ENCODE results near the gene ELFN2. TPM values are rescaled to one million over a fixed set of nuclear protein-coding genes. Genes with fewer than 3 reads are reported as not detected.
A peak's percentile ranks its signal among the peaks of the same experiment; 100 is the strongest.

ELFN2 gene, protein sequence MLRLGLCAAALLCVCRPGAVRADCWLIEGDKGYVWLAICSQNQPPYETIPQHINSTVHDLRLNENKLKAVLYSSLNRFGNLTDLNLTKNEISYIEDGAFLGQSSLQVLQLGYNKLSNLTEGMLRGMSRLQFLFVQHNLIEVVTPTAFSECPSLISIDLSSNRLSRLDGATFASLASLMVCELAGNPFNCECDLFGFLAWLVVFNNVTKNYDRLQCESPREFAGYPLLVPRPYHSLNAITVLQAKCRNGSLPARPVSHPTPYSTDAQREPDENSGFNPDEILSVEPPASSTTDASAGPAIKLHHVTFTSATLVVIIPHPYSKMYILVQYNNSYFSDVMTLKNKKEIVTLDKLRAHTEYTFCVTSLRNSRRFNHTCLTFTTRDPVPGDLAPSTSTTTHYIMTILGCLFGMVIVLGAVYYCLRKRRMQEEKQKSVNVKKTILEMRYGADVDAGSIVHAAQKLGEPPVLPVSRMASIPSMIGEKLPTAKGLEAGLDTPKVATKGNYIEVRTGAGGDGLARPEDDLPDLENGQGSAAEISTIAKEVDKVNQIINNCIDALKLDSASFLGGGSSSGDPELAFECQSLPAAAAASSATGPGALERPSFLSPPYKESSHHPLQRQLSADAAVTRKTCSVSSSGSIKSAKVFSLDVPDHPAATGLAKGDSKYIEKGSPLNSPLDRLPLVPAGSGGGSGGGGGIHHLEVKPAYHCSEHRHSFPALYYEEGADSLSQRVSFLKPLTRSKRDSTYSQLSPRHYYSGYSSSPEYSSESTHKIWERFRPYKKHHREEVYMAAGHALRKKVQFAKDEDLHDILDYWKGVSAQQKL
- under 1 TPM; 0.10 to 0.59 (median 0.31) TPM for total RNA-seq

DNA sequence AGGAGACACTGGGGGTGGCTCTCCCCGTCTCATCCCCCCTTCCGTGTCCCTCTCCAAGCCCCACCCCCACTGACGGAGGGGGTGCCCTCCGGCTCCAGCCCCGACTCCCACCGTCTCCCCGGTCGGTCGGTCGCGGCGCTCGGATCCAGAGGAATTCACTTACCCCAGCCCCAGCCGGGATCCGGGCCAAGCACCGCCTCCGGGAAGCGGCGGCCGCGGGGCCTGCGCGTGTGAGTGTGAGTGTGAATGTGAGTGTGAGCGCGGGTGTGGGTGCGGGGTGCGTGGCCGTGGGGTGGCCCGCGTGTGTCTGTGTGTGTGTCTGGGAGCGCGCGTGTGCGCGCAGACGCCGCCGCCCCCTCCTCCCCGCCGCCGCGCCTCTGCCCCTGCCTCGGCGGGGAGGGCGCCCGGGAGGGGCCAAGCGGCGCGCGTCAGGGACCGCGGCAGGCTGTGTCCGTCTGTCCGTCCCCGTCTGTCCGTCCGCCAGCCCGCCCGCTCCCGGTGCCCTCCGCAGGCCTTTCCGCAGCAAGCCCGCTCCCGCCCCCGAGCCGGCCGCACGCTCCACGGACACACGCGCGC is at the start of gene ELFN2:
TSS of gene ELFN2 (minus strand) at position 345 of the 576 bp plus-strand sequence. CDS start 51,945 bp downstream, outside the sequence.
- Histone ChIP-seq H3K27me3 (peaks cover 99% of the 10 kb centered on the region), H3K9me3 (no peaks in the 10 kb centered on the region), H3K36me3 (no peaks in the 10 kb centered on the region), H3K27ac (no peak within 1 kb of the TSS), H3K4me3 (peak within 1 kb of the TSS; percentile 52), H3K4me1 (peaks cover 21% of the 10 kb centered on the region)
- DNase-seq (ENCODE audit: low spot score in 2 of 2), result no peak
- WGBS, result no CpG with 5 or more reads among the region's 72 CpGs
- TF ChIP-seq, protein P1, sequence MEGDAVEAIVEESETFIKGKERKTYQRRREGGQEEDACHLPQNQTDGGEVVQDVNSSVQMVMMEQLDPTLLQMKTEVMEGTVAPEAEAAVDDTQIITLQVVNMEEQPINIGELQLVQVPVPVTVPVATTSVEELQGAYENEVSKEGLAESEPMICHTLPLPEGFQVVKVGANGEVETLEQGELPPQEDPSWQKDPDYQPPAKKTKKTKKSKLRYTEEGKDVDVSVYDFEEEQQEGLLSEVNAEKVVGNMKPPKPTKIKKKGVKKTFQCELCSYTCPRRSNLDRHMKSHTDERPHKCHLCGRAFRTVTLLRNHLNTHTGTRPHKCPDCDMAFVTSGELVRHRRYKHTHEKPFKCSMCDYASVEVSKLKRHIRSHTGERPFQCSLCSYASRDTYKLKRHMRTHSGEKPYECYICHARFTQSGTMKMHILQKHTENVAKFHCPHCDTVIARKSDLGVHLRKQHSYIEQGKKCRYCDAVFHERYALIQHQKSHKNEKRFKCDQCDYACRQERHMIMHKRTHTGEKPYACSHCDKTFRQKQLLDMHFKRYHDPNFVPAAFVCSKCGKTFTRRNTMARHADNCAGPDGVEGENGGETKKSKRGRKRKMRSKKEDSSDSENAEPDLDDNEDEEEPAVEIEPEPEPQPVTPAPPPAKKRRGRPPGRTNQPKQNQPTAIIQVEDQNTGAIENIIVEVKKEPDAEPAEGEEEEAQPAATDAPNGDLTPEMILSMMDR (IDR thresholded peaks at IDR 0.05), result no peak
- TF ChIP-seq EP300 (IDR thresholded peaks at IDR 0.05) (no peak), POLR2AphosphoS5 (IDR thresholded peaks at IDR 0.05) (no peak), POLR2A (IDR thresholded peaks at IDR 0.05) (no peak)

DNA sequence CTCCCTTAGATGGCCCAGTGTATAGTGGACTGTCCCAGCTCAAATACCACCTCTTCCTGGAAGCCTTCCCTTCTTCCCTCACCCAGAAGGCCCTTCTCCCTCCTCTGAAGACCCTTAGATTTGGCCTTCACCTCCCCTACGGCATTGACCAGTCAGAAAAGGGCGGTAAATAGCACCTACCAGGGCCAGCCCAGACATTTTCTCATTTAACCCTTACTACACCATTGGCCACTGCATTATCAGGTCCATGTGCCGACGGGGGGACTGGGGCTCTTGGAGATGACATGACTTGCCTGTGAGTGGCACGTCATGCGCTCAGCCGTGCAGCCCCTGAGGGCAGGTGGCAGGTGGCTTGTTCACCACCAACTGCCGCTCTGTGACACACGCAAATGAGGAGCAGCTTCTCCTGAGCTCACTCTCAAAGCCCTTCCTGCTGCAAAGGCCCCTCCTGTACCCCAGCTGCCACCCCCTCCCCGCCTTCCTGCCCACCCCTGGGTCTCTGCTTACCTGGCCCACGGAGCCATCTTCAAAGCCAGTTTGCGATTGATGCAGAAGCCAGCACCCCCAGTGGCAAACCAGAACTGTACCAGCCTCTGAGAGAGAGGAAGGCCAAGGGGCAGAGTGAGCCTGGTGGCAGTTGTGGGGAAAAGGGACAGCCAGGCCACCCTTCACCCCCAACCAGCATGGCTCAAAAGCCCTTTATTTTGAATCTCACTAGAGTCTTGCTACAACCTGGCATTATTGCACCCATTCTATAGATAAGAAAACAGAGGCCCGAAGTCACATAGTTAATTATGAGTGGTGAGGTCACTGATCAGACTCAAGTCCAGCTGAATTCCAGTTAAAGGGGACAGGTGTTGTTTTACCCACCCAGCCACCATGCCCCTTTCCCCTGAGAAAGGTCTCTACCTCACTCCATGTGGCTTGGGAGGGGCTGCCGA is 49.4 kb upstream of the ELFN2 start:
- no peak overlapping the region for H3K4me3 ChIP-seq
- WGBS, result 54% methylated on average over 13 of the region's 14 CpGs
- H3K27ac ChIP-seq, result no peak overlapping the region
- H3K4me1 ChIP-seq, result no peaks in the 10 kb centered on the region
- H3K27me3 ChIP-seq, result peaks cover 67% of the 10 kb centered on the region
- no peak for TF ChIP-seq POLR2A (IDR thresholded peaks at IDR 0.05)
- TF ChIP-seq, protein P1 (IDR thresholded peaks at IDR 0.05), result no peak
- no peak for TF ChIP-seq EP300 (IDR thresholded peaks at IDR 0.05)
- no peak for TF ChIP-seq POLR2AphosphoS5 (IDR thresholded peaks at IDR 0.05)
- H3K36me3 ChIP-seq, result peaks cover 2% of the 10 kb centered on the region
- DNase-seq (ENCODE audit: low spot score in 2 of 2), result no peak
- no peaks in the 10 kb centered on the region for H3K9me3 ChIP-seq

DNA sequence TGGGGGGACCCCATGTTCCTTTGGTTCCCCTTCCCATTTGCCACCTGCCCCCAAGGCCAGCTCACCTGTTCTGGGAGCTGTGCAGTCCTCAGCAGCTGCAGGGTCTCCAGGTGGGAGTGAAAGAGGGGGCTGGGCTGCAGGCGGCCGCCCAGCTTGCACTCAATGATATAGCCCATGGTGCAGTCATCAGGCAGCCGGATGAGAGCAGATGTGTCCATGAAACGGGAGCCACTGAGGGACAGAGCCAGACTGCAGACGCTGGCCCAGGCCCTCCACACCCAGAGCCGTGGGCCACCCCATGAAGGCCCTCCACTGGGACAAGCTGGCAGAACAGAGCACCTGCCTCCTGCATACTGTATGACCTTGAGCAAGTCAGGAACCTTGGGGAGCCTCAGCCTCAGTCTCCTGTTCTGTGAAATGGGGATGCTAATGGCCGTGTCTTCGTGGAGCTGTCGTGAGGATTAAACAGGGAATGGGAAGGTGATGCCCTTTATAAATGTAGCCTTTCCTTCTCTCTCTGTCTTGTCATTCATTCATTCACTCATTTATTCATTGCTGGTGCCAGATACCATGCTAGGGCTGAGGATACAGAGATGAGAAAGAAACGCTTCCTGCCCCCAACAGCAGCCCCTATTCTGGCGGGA is 47.3 kb upstream of the ELFN2 start:
- 72% methylated on average over 7 of the region's 11 CpGs for WGBS
- Histone ChIP-seq H3K27ac (no peak overlapping the region), H3K36me3 (peaks cover 2% of the 10 kb centered on the region), H3K4me3 (no peak overlapping the region), H3K27me3 (peaks cover 65% of the 10 kb centered on the region), H3K4me1 (no peaks in the 10 kb centered on the region), H3K9me3 (no peaks in the 10 kb centered on the region)
- no peak for DNase-seq (ENCODE audit: low spot score in 2 of 2)
- TF ChIP-seq POLR2A (IDR thresholded peaks at IDR 0.05) (no peak), EP300 (IDR thresholded peaks at IDR 0.05) (no peak), POLR2AphosphoS5 (IDR thresholded peaks at IDR 0.05) (no peak)
- TF ChIP-seq, protein P1 (IDR thresholded peaks at IDR 0.05), result no peak

DNA sequence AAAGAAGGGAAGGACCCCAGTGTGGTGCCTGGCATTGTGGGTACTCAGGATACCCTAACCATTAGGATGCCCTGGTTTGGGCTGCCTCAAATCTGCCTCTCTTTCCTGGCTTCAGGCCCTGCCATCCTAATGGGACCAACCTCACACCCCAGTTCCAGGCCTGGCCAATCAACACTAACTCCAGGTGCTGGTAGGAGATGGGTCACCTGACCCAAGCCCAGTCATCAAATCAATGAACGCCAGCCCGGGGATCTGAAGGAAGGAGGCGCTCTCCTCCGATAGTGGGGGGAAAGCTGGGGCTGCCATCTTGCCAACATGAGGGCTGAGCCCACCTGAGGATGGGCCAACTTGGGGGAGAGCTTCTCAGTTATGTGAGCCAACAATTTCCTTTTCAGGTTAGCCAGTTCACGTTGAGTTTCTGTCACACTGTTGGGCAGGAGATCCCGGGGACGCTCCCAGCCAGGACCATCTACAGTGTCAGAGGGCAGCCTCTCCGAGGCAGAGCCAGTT is 46.2 kb upstream of the ELFN2 start:
- no peak overlapping the region for H3K4me3 ChIP-seq
- peaks cover 2% of the 10 kb centered on the region for H3K36me3 ChIP-seq
- H3K27ac ChIP-seq, result no peak overlapping the region
- no peaks in the 10 kb centered on the region for H3K9me3 ChIP-seq
- no peaks in the 10 kb centered on the region for H3K4me1 ChIP-seq
- peaks cover 55% of the 10 kb centered on the region for H3K27me3 ChIP-seq
- 83% methylated on average over 4 of the region's 8 CpGs for WGBS
- no peak for DNase-seq (ENCODE audit: low spot score in 2 of 2)
- no peak for TF ChIP-seq POLR2AphosphoS5 (IDR thresholded peaks at IDR 0.05)
- TF ChIP-seq, protein P1 (IDR thresholded peaks at IDR 0.05), result no peak
- no peak for TF ChIP-seq EP300 (IDR thresholded peaks at IDR 0.05)
- no peak for TF ChIP-seq POLR2A (IDR thresholded peaks at IDR 0.05)
